MCF 10A (cell line): Measurements from ENCODE around the gene NECTIN1. TPM values are rescaled to one million over a fixed set of nuclear protein-coding genes. Genes with fewer than 3 reads are reported as not detected.

Experiments used
- BruUV-seq: library from RNA; stranded (reverse); fragments of 400-500 nt; replicated peaks from 2 replicates; lab custom pipeline; 2021; lab: Mats Ljungman, UMichigan
- CTCF ChIA-PET: fragments of 300-600 bp; sonication (Branson Sonifier 250); formaldehyde crosslinking; extraction: SDS; loops from one replicate; lab custom pipeline; 2021; ENCODE audit warnings: antibody characterized with exemption, inconsistent platforms; lab: Yijun Ruan, JAX
- POLR2A ChIA-PET: fragments of 300-600, 350-650 bp; sonication (Branson Sonifier 250); formaldehyde crosslinking; extraction: SDS; loops from one replicate; lab custom pipeline; 2020; ENCODE audit warnings: antibody characterized with exemption, inconsistent platforms; lab: Yijun Ruan, JAX
- DNase-seq: peaks from one replicate; pipeline ENCODE4 v3.0.0-alpha.2; 2018; ENCODE audit not compliant: unreplicated experiment
- H3K27ac Mint-ChIP-seq: one replicate; pipeline ENCODE4 v1.8.0; 2022; ENCODE audit warnings: mild to moderate bottlenecking, low read depth, mixed read lengths; ENCODE audit not compliant: unreplicated experiment
- H3K27me3 Mint-ChIP-seq: one replicate; pipeline ENCODE4 v1.8.0; 2022; ENCODE audit warnings: mixed read lengths; ENCODE audit not compliant: insufficient read depth, unreplicated experiment
- H3K36me3 Mint-ChIP-seq: one replicate; pipeline ENCODE4 v1.8.0; 2022; ENCODE audit warnings: mild to moderate bottlenecking, moderate library complexity, mixed read lengths; ENCODE audit not compliant: insufficient read depth, unreplicated experiment
- H3K4me1 Mint-ChIP-seq: one replicate; pipeline ENCODE4 v1.8.0; 2022; ENCODE audit warnings: mixed read lengths; ENCODE audit not compliant: insufficient read depth, unreplicated experiment
- H3K4me3 Mint-ChIP-seq: one replicate; pipeline ENCODE4 v1.8.0; 2022; ENCODE audit warnings: mild to moderate bottlenecking, moderate library complexity, mixed read lengths; ENCODE audit not compliant: unreplicated experiment
- H3K9me3 Mint-ChIP-seq: one replicate; pipeline ENCODE4 v1.8.0; 2022; ENCODE audit warnings: mixed read lengths; ENCODE audit not compliant: unreplicated experiment
- CTCF ChIP-seq: fragments of 200-600 bp; IDR thresholded peaks from one replicate; pipeline ENCODE4 v1.8.0; 2022; ENCODE audit warnings: antibody characterized with exemption, mild to moderate bottlenecking; ENCODE audit not compliant: unreplicated experiment
- intact Hi-C: fragments of 100-400 bp; cut with micrococcal nuclease; formaldehyde crosslinking; loops from 2 replicates; pipeline ENCODE4 v1.14.1; 2022
- total RNA-seq: library from RNA; stranded (reverse); gene quantifications from 2 replicates; pipeline ENCODE4 v1.2.3, GENCODE V29; 2022

NECTIN1 gene
- total RNA-seq, 1 experiment from 2014 or later: 59.2 TPM

- H3K27me3 Mint-ChIP-seq: no peaks in the 10 kb centered on the region
- CTCF ChIA-PET: interaction anchor here (0.6 kb wide), 1 partner anchor 118 kb away, joined by 4 read pairs; no protein-coding TSS in a partner anchor
- no peaks in the 10 kb centered on the region for H3K36me3 Mint-ChIP-seq
- POLR2A ChIA-PET: no interaction called here
- H3K4me1 Mint-ChIP-seq: peaks cover 14% of the 10 kb centered on the region
- no peak for TF ChIP-seq CTCF
- no peak for DNase-seq
- H3K27ac Mint-ChIP-seq: no peak overlapping the region
- no peaks in the 10 kb centered on the region for H3K9me3 Mint-ChIP-seq
- intact Hi-C loops: no loop called here
- no peak overlapping the region for H3K4me3 Mint-ChIP-seq
- no TSS peak for BruUV-seq
Measured at GRCh38 chr11:119593346-119593745, 135.7 kb downstream of the NECTIN1 start.

DNA sequence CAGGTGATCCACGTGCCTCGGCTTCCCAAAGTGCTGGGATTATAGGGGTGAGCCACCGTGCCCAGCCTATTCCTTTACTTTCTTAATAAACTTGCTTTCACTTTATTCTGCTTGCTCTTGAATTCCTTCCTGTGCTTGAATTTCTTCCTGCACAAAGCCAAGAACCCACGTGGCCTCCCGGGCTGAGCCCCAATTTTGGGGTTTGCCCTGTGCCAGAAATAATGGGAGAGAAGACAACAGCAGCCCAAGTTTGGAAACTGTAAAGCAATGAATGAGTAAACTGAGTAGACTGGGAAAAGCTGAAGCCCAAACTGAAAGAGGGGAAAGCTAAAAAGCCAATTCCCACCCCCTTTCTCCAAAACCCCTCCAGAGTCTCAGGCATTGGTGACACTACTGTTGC lies 136.4 kb downstream of the NECTIN1 start:
- POLR2A ChIA-PET: no interaction called here
- no peak overlapping the region for H3K27ac Mint-ChIP-seq

GRCh38 chr11:119591836-119592310 lies 137.1 kb downstream of the NECTIN1 start:
- ChIA-PET CTCF (no interaction called here), POLR2A (interaction anchor here (0.7 kb wide), 1 partner anchor 105 kb away, joined by 3 read pairs; no protein-coding TSS in a partner anchor)
- no TSS peak for BruUV-seq
- Mint-ChIP-seq H3K27ac (no peak overlapping the region), H3K27me3 (no peaks in the 10 kb centered on the region), H3K4me3 (no peak overlapping the region), H3K9me3 (no peaks in the 10 kb centered on the region), H3K36me3 (no peaks in the 10 kb centered on the region), H3K4me1 (peaks cover 11% of the 10 kb centered on the region)
- DNase-seq: no peak
- intact Hi-C loops: no loop called here
- no peak for TF ChIP-seq CTCF

More for the DNA sequence above, 136.4 kb downstream of the NECTIN1 start:
- Mint-ChIP-seq H3K4me3 (no peak overlapping the region), H3K9me3 (no peaks in the 10 kb centered on the region), H3K4me1 (peaks cover 11% of the 10 kb centered on the region), H3K36me3 (no peaks in the 10 kb centered on the region), H3K27me3 (no peaks in the 10 kb centered on the region)
- intact Hi-C loops: no loop called here
- no peak for TF ChIP-seq CTCF
- CTCF ChIA-PET: no interaction called here
- no peak for DNase-seq
- BruUV-seq: no TSS peak

DNA sequence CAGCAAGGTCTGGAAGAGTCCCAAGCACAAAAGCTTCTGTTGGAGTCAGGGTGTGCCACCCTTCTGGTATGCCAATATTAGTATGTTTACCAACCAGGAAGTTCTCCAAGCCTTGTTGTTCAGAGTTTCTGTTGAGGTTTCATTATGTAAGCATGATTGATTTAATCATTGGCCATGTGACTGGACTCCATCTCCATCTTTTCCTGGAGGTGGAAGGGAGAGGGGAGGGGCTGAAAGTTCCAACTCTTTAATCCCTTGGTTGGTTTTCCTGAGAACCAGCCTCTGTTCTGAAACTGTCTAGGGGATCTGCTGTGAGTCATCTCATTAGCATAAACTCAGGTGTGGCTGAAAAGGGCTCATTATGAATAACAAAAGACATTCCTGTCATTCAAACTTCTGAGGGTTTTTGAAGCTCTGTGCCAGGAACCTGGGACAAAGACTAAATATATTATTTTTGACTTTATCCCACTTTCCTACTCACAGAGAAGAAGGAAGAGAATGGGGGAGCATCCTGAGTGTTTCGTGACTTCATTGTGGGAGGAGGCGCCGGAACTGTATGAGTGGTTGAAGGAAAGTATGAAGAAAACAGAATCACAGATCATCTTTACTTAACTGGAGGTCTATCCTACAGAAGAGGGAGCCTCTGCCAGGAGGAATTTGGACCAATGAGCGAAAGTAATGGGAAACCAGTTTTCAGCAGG lies 138.2 kb downstream of the NECTIN1 start:
- Mint-ChIP-seq H3K27ac (no peak overlapping the region), H3K27me3 (no peaks in the 10 kb centered on the region), H3K4me3 (no peak overlapping the region), H3K9me3 (no peaks in the 10 kb centered on the region), H3K36me3 (no peaks in the 10 kb centered on the region), H3K4me1 (peaks cover 11% of the 10 kb centered on the region)
- BruUV-seq: no TSS peak
- TF ChIP-seq CTCF: no peak
- intact Hi-C loops: no loop called here
- CTCF ChIA-PET: interaction anchor here (0.5 to 0.9 kb wide), 2 partner anchors 33 to 249 kb away, joined by 3 read pairs; no protein-coding TSS in a partner anchor
- peak; percentile 60 for DNase-seq
- POLR2A ChIA-PET: interaction anchor here (0.7 to 1.5 kb wide), 2 partner anchors 106 to 139 kb away, joined by 3 to 4 read pairs; partner anchors contain the start of gene NECTIN1
